ENCODE data around the gene SUMF1. TPM values are rescaled to one million over a fixed set of nuclear protein-coding genes. Genes with fewer than 3 reads are reported as not detected.

Gene SUMF1
- total RNA-seq, 2 donors from 2014 or later = 18.4 to 18.6 TPM

DNA sequence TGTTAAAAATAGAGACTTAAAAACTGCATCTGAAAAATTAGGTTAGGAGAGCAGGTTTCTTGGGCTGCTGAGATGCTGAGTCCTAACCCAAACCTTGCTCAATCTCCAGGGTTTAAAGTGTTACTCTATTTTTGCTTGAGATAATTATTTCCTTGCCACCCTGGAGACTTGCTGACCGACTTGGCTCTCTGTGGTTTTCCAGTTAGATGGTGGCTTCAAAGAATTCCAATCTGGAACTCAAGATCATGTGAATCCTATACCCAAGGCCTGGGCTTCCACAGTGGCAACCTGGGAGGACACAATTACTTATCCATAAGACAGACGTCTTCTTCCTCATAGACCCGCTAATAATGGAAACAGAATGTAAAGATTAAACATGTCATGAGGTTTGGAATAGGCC, 47.7 kb downstream of the SUMF1 start:
- Histone ChIP-seq H3K9ac (ENCODE audit: extremely low read depth, low read length, poor library complexity, severe bottlenecking) (no peak overlapping the region), H3K36me3 (ENCODE audit: control insufficient read depth, insufficient read depth, low read length) (peaks cover 4% of the 10 kb centered on the region), H3K4me1 (ENCODE audit: control insufficient read depth, insufficient read depth, low read length) (no peaks in the 10 kb centered on the region), H3K4me3 (ENCODE audit: low read length) (no peak overlapping the region), H3K9me3 (ENCODE audit: control insufficient read depth, low read length) (no peaks in the 10 kb centered on the region), H3K27me3 (ENCODE audit: control insufficient read depth, insufficient read depth, low read length, poor library complexity, severe bottlenecking) (no peaks in the 10 kb centered on the region), H3K27ac (ENCODE audit: low read depth, low read length) (no peak overlapping the region)
- TF ChIP-seq, protein P1, sequence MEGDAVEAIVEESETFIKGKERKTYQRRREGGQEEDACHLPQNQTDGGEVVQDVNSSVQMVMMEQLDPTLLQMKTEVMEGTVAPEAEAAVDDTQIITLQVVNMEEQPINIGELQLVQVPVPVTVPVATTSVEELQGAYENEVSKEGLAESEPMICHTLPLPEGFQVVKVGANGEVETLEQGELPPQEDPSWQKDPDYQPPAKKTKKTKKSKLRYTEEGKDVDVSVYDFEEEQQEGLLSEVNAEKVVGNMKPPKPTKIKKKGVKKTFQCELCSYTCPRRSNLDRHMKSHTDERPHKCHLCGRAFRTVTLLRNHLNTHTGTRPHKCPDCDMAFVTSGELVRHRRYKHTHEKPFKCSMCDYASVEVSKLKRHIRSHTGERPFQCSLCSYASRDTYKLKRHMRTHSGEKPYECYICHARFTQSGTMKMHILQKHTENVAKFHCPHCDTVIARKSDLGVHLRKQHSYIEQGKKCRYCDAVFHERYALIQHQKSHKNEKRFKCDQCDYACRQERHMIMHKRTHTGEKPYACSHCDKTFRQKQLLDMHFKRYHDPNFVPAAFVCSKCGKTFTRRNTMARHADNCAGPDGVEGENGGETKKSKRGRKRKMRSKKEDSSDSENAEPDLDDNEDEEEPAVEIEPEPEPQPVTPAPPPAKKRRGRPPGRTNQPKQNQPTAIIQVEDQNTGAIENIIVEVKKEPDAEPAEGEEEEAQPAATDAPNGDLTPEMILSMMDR (conservative IDR thresholded peaks at IDR 0.05) = no peak
- WGBS, 2 experiments (ENCODE audit: insufficient coverage in 1 of 2, insufficient read length in 1 of 2) = 99% methylated on average over 3 of the region's 3 CpGs; no CpG with 5 or more reads in 1 of the 2 experiments
- H3K9me3 Mint-ChIP-seq = no peaks in the 10 kb centered on the region
- H3K36me3 Mint-ChIP-seq (ENCODE audit: low read depth) = peaks cover 6% of the 10 kb centered on the region
- peaks cover 2% of the 10 kb centered on the region for H3K4me1 Mint-ChIP-seq
- no peaks in the 10 kb centered on the region for H3K27me3 Mint-ChIP-seq (ENCODE audit: insufficient read depth)
- no peak overlapping the region for H3K27ac Mint-ChIP-seq
- DNase-seq = no peak
- H3K4me3 Mint-ChIP-seq = no peak overlapping the region

DNA sequence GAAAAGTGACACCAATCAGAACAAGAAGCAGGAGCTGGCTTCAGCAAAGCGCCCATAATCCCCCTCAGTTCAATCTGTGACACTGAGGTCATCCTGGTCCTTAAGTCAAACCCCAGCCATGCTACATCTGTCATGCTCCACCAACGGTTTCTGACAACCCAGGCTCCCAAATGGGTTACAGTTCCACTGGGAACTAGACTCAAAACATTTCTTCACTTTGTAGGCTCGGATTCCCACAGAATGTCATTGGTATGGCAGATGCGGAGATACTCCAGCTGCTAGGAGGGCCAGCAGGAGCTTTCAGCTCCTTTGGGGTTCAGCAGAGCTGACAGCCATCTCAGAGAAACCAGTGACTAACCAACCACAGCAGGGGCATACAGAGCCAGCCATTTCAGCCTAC, 48.9 kb downstream of the SUMF1 start:
- WGBS, 2 experiments (ENCODE audit: insufficient coverage in 1 of 2, insufficient read length in 1 of 2) = 90 to 92% methylated on average over 4 of the region's 4 CpGs
- H3K4me3 ChIP-seq (ENCODE audit: low read length) = no peak overlapping the region
- H3K27ac Mint-ChIP-seq = no peak overlapping the region
- no peak for DNase-seq
- no peaks in the 10 kb centered on the region for H3K27me3 Mint-ChIP-seq (ENCODE audit: insufficient read depth)
- H3K27ac ChIP-seq (ENCODE audit: low read depth, low read length) = no peak overlapping the region
- no peaks in the 10 kb centered on the region for H3K9me3 ChIP-seq (ENCODE audit: control insufficient read depth, low read length)
- no peak overlapping the region for H3K4me3 Mint-ChIP-seq
- no peak overlapping the region for H3K9ac ChIP-seq (ENCODE audit: extremely low read depth, low read length, poor library complexity, severe bottlenecking)
- H3K4me1 Mint-ChIP-seq = peaks cover 2% of the 10 kb centered on the region
- H3K36me3 ChIP-seq (ENCODE audit: control insufficient read depth, insufficient read depth, low read length) = peaks cover 4% of the 10 kb centered on the region
- no peaks in the 10 kb centered on the region for H3K9me3 Mint-ChIP-seq
- TF ChIP-seq, protein P1 (conservative IDR thresholded peaks at IDR 0.05) = no peak
- peaks cover 9% of the 10 kb centered on the region for H3K36me3 Mint-ChIP-seq (ENCODE audit: low read depth)
- no peaks in the 10 kb centered on the region for H3K27me3 ChIP-seq (ENCODE audit: control insufficient read depth, insufficient read depth, low read length, poor library complexity, severe bottlenecking)
- H3K4me1 ChIP-seq (ENCODE audit: control insufficient read depth, insufficient read depth, low read length) = no peaks in the 10 kb centered on the region

DNA sequence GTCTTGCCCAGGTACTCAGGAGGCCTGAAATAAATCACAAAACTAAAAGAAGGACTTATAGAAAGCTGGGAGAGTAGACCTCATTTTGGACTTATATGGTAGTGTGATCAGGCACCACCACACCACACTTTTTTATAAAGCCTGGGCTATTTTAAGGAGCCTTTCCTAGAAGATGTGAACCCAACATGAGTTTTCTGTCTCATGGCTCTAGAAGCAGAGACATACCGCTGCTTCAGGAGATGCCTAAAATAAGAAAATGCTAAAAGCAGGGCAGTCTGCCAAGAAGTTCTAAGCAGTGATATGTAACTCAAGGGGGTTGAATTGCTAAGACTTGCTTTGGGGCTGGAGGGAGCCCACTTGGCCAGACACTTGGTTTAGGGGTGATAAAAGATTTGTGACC, 49.6 kb downstream of the SUMF1 start:
- Mint-ChIP-seq H3K9me3 (no peaks in the 10 kb centered on the region), H3K27ac (no peak overlapping the region), H3K4me1 (peaks cover 2% of the 10 kb centered on the region), H3K36me3 (ENCODE audit: low read depth) (peaks cover 11% of the 10 kb centered on the region), H3K27me3 (ENCODE audit: insufficient read depth) (no peaks in the 10 kb centered on the region), H3K4me3 (no peak overlapping the region)
- Histone ChIP-seq H3K27ac (ENCODE audit: low read depth, low read length) (no peak overlapping the region), H3K9ac (ENCODE audit: extremely low read depth, low read length, poor library complexity, severe bottlenecking) (no peak overlapping the region), H3K9me3 (ENCODE audit: control insufficient read depth, low read length) (no peaks in the 10 kb centered on the region), H3K4me1 (ENCODE audit: control insufficient read depth, insufficient read depth, low read length) (no peaks in the 10 kb centered on the region), H3K27me3 (ENCODE audit: control insufficient read depth, insufficient read depth, low read length, poor library complexity, severe bottlenecking) (no peaks in the 10 kb centered on the region), H3K36me3 (ENCODE audit: control insufficient read depth, insufficient read depth, low read length) (peaks cover 4% of the 10 kb centered on the region), H3K4me3 (ENCODE audit: low read length) (no peak overlapping the region)
- no peak for DNase-seq
- TF ChIP-seq, protein P1 (conservative IDR thresholded peaks at IDR 0.05) = no peak
- WGBS, 2 experiments (ENCODE audit: insufficient coverage in 1 of 2, insufficient read length in 1 of 2) = 91 to 100% methylated on average over 1 of the region's 1 CpG

Measured in endodermal cell (in vitro differentiated cells).